ENCODE data around the gene ZIC3.

ZIC3 gene

GRCh38 chrX:137567682-137568232 is 1.8 kb downstream of the ZIC3 start:
- no peak overlapping the region for H3K9ac ChIP-seq (ENCODE audit: low read length)
- no peak overlapping the region for H2AFZ ChIP-seq (ENCODE audit: low read length)
- H3K4me1 ChIP-seq (ENCODE audit: low read length): no peaks in the 10 kb centered on the region
- TF ChIP-seq EZH2 (optimal IDR thresholded peaks at IDR 0.05; ENCODE audit: low read depth, low read length) (no peak), CTCF (IDR thresholded peaks at IDR 0.05; ENCODE audit: low read length) (no peak), EZH2phosphoT487 (IDR thresholded peaks at IDR 0.05; ENCODE audit: low read length) (no peak)
- no peaks in the 10 kb centered on the region for H3K79me2 ChIP-seq (ENCODE audit: low read length)
- no peaks in the 10 kb centered on the region for H3K9me2 ChIP-seq (replicated peaks; ENCODE audit: insufficient read depth, low read length)
- H3K9me3 ChIP-seq (replicated peaks; ENCODE audit: insufficient read depth, low read length): no peaks in the 10 kb centered on the region
- H3K4me2 ChIP-seq (ENCODE audit: low read depth, low read length): no peak overlapping the region
- DNase-seq: no peak
- H3K4me3 ChIP-seq (ENCODE audit: low read length): no peak overlapping the region
- H3F3A ChIP-seq (ENCODE audit: insufficient read depth, low read length): no peaks in the 10 kb centered on the region
- H3K27me3 ChIP-seq (replicated peaks; ENCODE audit: insufficient read depth, low read length): no peaks in the 10 kb centered on the region
- no peaks in the 10 kb centered on the region for H4K20me1 ChIP-seq (ENCODE audit: insufficient read depth, low read length)
- H3K27ac ChIP-seq (ENCODE audit: low read length): no peak overlapping the region
- no peaks in the 10 kb centered on the region for H3K36me3 ChIP-seq (replicated peaks; ENCODE audit: insufficient read depth, low read length)

- Histone ChIP-seq H3K4me1 (ENCODE audit: low read length) (no peaks in the 10 kb centered on the region), H3F3A (ENCODE audit: insufficient read depth, low read length) (no peaks in the 10 kb centered on the region), H3K27ac (ENCODE audit: low read length) (no peak overlapping the region), H3K27me3 (replicated peaks; ENCODE audit: insufficient read depth, low read length) (no peaks in the 10 kb centered on the region), H3K4me3 (ENCODE audit: low read length) (no peak overlapping the region), H3K79me2 (ENCODE audit: low read length) (no peaks in the 10 kb centered on the region), H3K4me2 (ENCODE audit: low read depth, low read length) (no peak overlapping the region), H3K36me3 (replicated peaks; ENCODE audit: insufficient read depth, low read length) (no peaks in the 10 kb centered on the region), H3K9me2 (replicated peaks; ENCODE audit: insufficient read depth, low read length) (no peaks in the 10 kb centered on the region), H3K9ac (ENCODE audit: low read length) (no peak overlapping the region), H3K9me3 (replicated peaks; ENCODE audit: insufficient read depth, low read length) (no peaks in the 10 kb centered on the region), H4K20me1 (ENCODE audit: insufficient read depth, low read length) (no peaks in the 10 kb centered on the region), H2AFZ (ENCODE audit: low read length) (no peak overlapping the region)
- TF ChIP-seq EZH2 (optimal IDR thresholded peaks at IDR 0.05; ENCODE audit: low read depth, low read length) (no peak), CTCF (IDR thresholded peaks at IDR 0.05; ENCODE audit: low read length) (no peak), EZH2phosphoT487 (IDR thresholded peaks at IDR 0.05; ENCODE audit: low read length) (no peak)
- DNase-seq: no peak
Measured at GRCh38 chrX:137568741-137569469, 3.0 kb downstream of the ZIC3 start.

- H3K36me3 ChIP-seq (replicated peaks; ENCODE audit: insufficient read depth, low read length): no peaks in the 10 kb centered on the region
- TF ChIP-seq CTCF (IDR thresholded peaks at IDR 0.05; ENCODE audit: low read length): no peak
- no peaks in the 10 kb centered on the region for H3K27me3 ChIP-seq (replicated peaks; ENCODE audit: insufficient read depth, low read length)
Measured at GRCh38 chrX:137569470-137569891, 3.6 kb downstream of the ZIC3 start.

More at GRCh38 chrX:137569470-137569891, 3.6 kb downstream of the ZIC3 start:
- no peak for DNase-seq
- H3K4me3 ChIP-seq (ENCODE audit: low read length): no peak overlapping the region
- no peak overlapping the region for H2AFZ ChIP-seq (ENCODE audit: low read length)
- H3K9me3 ChIP-seq (replicated peaks; ENCODE audit: insufficient read depth, low read length): no peaks in the 10 kb centered on the region
- no peaks in the 10 kb centered on the region for H3K79me2 ChIP-seq (ENCODE audit: low read length)
- no peak overlapping the region for H3K27ac ChIP-seq (ENCODE audit: low read length)
- no peak overlapping the region for H3K9ac ChIP-seq (ENCODE audit: low read length)
- H3K9me2 ChIP-seq (replicated peaks; ENCODE audit: insufficient read depth, low read length): no peaks in the 10 kb centered on the region
- H3F3A ChIP-seq (ENCODE audit: insufficient read depth, low read length): no peaks in the 10 kb centered on the region
- no peaks in the 10 kb centered on the region for H3K4me1 ChIP-seq (ENCODE audit: low read length)
- no peaks in the 10 kb centered on the region for H4K20me1 ChIP-seq (ENCODE audit: insufficient read depth, low read length)
- no peak overlapping the region for H3K4me2 ChIP-seq (ENCODE audit: low read depth, low read length)

All from MM.1S (cell line).